Ovary (tissue), 9 donors: Measurements from ENCODE around the gene SNX8. TPM values are rescaled to one million over a fixed set of nuclear protein-coding genes. Genes with fewer than 3 reads are reported as not detected.

ENCODE experiments used
- DNase-seq, 5 donors: peaks; one replicate each; pipeline ENCODE4 v3.0.0-alpha.2; 2019 to 2020
- H3K27ac ChIP-seq, 2 donors: fragments of 200-600 bp; one replicate each; pipeline versions ENCODE4 v1.5.1 to v1.8.0; 2019 to 2022
- H3K27me3 ChIP-seq: fragments of 200-600 bp; one replicate; pipeline ENCODE4 v1.8.0; 2022
- H3K36me3 ChIP-seq: fragments of 200-600 bp; sonication (generic); one replicate; pipeline ENCODE4 v1.5.1; 2019
- H3K4me1 ChIP-seq: one replicate; pipeline ENCODE4 v1.8.1; 2013; ENCODE audit warnings: mild to moderate bottlenecking, moderate library complexity; ENCODE audit not compliant: insufficient read depth
- H3K4me3 ChIP-seq: fragments of 200-600 bp; sonication (generic); one replicate; pipeline ENCODE4 v1.5.1; 2017
- H3K9me3 ChIP-seq, 2 donors: fragments of 200-600 bp in 1 of 2; sonication (generic) in 1 of 2; one replicate each; pipeline versions ENCODE4 v1.5.1 to v1.8.1; 2013 to 2019; ENCODE audit warnings: mild to moderate bottlenecking in 1 of 2, moderate library complexity in 1 of 2
- CTCF ChIP-seq, 3 donors: fragments of 450-650 bp in 2 of 3; fragments of 200-600 bp in 1 of 3; IDR thresholded peaks; one replicate each; pipeline versions ENCODE4 v1.5.1 to v1.8.0; 2016 to 2022; ENCODE audit warnings: antibody characterized with exemption in 3 of 3, mild to moderate bottlenecking in 1 of 3
- EP300 ChIP-seq: sonication (generic); formaldehyde crosslinking; IDR thresholded peaks from one replicate; pipeline ENCODE4 v1.6.1; 2017; ENCODE audit warnings: antibody characterized with exemption
- POLR2A ChIP-seq: fragments of 450-650 bp; IDR thresholded peaks from one replicate; pipeline ENCODE4 v1.6.1; 2017; ENCODE audit warnings: antibody characterized with exemption, mild to moderate bottlenecking, moderate library complexity
- WGBS, 3 donors: extraction: QIAGEN DNeasy Blood & Tissue Kit in 1 of 3; methylation state at CpG; one replicate each; pipeline versions ENCODE4 v1.1.5 to v1.1.7; 2013 to 2017; 5-methylcytosine and 5-hydroxymethylcytosine counted together
- intact Hi-C, 4 donors: fragments of 100-400 bp; cut with DNase I; formaldehyde crosslinking; loops; one replicate each; pipeline versions ENCODE4 v1.11.0 to v1.15.1; 2022 to 2023
- polyA plus RNA-seq, 2 donors: library from polyadenylated mRNA; stranded (reverse); fragments of 200-250 nt in 1 of 2; fragments of 350-450 nt in 1 of 2; fragmentation: Illumina TruSeq in 1 of 2; extraction: RNeasy Lipid Tissue Mini Kit (QIAGEN cat#74804) in 1 of 2; gene quantifications; one replicate each; pipeline ENCODE4 v1.2.3, GENCODE V29; 2013 to 2014
- total RNA-seq, 7 donors: library from RNA; depleted of rRNA in 2 of 7; stranded (reverse); fragments of >200 nt in 2 of 7; fragmentation: NEBNext Ultra II Directional in 3 of 7; extraction: Animal tissue kit (Norgen Biotek cat#: 25700) in 3 of 7; gene quantifications; one replicate each; pipeline versions ENCODE4 v1.1.0 to v1.2.4, GENCODE V29; 2016 to 2023
- donor health status: DM: no; HTN: no; CAD: no; lungs with moderate emphysema.
- donor health status: DM: no; HTN: no; CAD: no.
- donor health status: Bipolar disorder and iron deficiency.
- donor health status: DM: yes; HTN: yes; CAD: no.
- donor health status: DM: no; HTN: no; CAD: no.
- donor health status: DM: yes; HTN: yes; CAD: no.

SNX8 gene
- total and polyA plus RNA-seq, 9 donors: 3.2 to 37.2 (median 19.2) TPM

- no peaks in the 10 kb centered on the region for H3K9me3 ChIP-seq
- H3K36me3 ChIP-seq: no peaks in the 10 kb centered on the region
- no peaks in the 10 kb centered on the region for H3K27me3 ChIP-seq
- no peak for DNase-seq
- no peak overlapping the region for H3K4me3 ChIP-seq
- TF ChIP-seq CTCF (IDR thresholded peaks at IDR 0.05) (no peak), POLR2A (no peak), EP300 (no peak)
- intact Hi-C loops: no loop called here
- 35 to 67% (median 62%) methylated on average over 3 of the region's 3 CpGs for WGBS, 3 donors
- no peak overlapping the region for H3K27ac ChIP-seq
- peaks cover 3% of the 10 kb centered on the region for H3K4me1 ChIP-seq
Observed at GRCh38 chr7:2233926-2234325, 80.3 kb downstream of the SNX8 start.

GRCh38 chr7:2232766-2233520 is 81.3 kb downstream of the SNX8 start, which contains the start of gene MAD1L1:
TSS of gene MAD1L1 (minus strand) at chr7:2232945. CDS start at chr7:2230133, 2,812 bp downstream.
- Histone ChIP-seq H3K36me3 (no peaks in the 10 kb centered on the region), H3K27me3 (no peaks in the 10 kb centered on the region), H3K27ac (no peak within 1 kb of the TSS), H3K4me3 (peak within 1 kb of the TSS; percentile 96), H3K4me1 (peaks cover 3% of the 10 kb centered on the region), H3K9me3 (no peaks in the 10 kb centered on the region)
- intact Hi-C loops: no loop called here
- 0% methylated on average over 57 to 63 of the region's 63 CpGs for WGBS, 3 donors
- peak; percentile 87 to 94 (median 93) for DNase-seq
- no peak for TF ChIP-seq POLR2A
- TF ChIP-seq EP300: no peak
- TF ChIP-seq CTCF (IDR thresholded peaks at IDR 0.05): no peak

- intact Hi-C loops: no loop called here
- Histone ChIP-seq H3K4me1 (peaks cover 3% of the 10 kb centered on the region), H3K36me3 (no peaks in the 10 kb centered on the region), H3K4me3 (peak overlapping the region; percentile 96), H3K27me3 (no peaks in the 10 kb centered on the region), H3K27ac (no peak overlapping the region), H3K9me3 (no peaks in the 10 kb centered on the region)
- peak in 2 of 5 donors; percentile 44 to 53 for DNase-seq
- TF ChIP-seq EP300: no peak
- no peak for TF ChIP-seq CTCF (IDR thresholded peaks at IDR 0.05)
- no peak for TF ChIP-seq POLR2A
- WGBS, 3 donors: 1 to 2% (median 1%) methylated on average over 30 to 46 of the region's 46 CpGs
Observed at GRCh38 chr7:2231992-2232765, 82.1 kb downstream of the SNX8 start.

DNA sequence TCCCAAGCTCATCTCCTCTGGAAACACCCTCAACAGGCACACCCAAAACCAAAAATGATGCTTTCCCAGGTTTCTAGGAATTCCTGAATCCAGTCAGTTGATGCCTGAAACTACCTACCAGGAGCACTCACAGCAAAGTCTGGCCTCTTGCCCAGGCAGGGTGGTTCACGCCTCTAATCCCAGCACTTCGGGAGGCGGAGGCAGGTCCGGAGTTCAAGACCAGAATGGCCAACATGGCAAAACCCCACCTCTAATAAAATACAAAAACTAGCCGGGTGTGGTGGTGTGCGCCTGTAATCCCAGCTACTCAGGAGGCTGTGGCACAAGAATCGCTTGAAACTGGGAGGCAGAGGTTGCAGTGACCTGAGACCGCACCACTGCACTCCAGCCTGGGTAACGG is 83.4 kb downstream of the SNX8 start:
- 85 to 87% (median 87%) methylated on average over 9 of the region's 9 CpGs for WGBS, 3 donors
- Histone ChIP-seq H3K36me3 (no peaks in the 10 kb centered on the region), H3K27ac (no peak overlapping the region), H3K4me3 (no peak overlapping the region), H3K4me1 (peaks cover 3% of the 10 kb centered on the region), H3K27me3 (no peaks in the 10 kb centered on the region), H3K9me3 (no peaks in the 10 kb centered on the region)
- DNase-seq: no peak
- TF ChIP-seq CTCF (IDR thresholded peaks at IDR 0.05) (no peak), POLR2A (no peak), EP300 (no peak)
- intact Hi-C loops: no loop called here
